WI38 (cell line): ENCODE data around the gene HTRA3.

Experiments
- H3K4me3 ChIP-seq: 2 replicates; pipeline ENCODE4 v1.5.1; 2011; ENCODE audit warnings: low read depth, mild to moderate bottlenecking, control low read depth, low read length
- TF ChIP-seq, protein P1 (sequence below): IDR thresholded peaks from 2 replicates; pipeline ENCODE4 v1.5.1; 2012; ENCODE audit warnings: low read depth, mild to moderate bottlenecking, control low read depth, low read length

Gene HTRA3

DNA sequence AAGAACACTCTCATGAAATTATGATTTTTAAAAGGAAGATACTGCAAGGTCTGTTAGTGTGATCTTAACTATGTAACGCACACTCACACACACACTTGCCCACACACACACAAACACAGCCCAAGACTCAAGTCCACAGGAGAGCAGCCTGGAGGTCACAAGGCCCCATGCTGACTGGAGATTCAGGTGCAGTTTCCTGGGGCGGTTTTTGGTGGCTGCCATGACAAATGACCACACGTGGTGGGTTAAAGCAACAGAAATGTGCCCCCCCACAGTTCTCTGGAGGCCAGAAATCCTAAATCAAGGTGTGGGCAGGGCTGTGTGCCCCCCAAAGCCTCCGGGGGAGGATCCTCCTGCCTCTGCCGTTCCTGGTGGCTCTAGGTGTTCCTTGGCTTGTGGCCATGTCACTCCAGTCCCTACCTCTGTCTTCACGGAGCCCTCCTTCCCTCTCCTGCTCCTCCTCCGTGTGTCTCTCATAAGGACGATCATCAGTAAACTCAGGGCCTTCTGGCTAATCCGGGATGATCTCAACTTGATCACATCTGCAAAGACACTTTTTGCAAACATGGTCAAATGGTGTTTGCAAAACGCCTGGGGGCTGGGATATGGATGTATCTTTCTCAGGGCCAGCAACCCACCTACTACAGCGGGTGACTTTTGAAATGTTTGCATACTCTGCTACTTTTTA lies 9.7 kb upstream of the HTRA3 start:
- no peak overlapping the region for H3K4me3 ChIP-seq
- TF ChIP-seq, protein P1, sequence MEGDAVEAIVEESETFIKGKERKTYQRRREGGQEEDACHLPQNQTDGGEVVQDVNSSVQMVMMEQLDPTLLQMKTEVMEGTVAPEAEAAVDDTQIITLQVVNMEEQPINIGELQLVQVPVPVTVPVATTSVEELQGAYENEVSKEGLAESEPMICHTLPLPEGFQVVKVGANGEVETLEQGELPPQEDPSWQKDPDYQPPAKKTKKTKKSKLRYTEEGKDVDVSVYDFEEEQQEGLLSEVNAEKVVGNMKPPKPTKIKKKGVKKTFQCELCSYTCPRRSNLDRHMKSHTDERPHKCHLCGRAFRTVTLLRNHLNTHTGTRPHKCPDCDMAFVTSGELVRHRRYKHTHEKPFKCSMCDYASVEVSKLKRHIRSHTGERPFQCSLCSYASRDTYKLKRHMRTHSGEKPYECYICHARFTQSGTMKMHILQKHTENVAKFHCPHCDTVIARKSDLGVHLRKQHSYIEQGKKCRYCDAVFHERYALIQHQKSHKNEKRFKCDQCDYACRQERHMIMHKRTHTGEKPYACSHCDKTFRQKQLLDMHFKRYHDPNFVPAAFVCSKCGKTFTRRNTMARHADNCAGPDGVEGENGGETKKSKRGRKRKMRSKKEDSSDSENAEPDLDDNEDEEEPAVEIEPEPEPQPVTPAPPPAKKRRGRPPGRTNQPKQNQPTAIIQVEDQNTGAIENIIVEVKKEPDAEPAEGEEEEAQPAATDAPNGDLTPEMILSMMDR = no peak

DNA sequence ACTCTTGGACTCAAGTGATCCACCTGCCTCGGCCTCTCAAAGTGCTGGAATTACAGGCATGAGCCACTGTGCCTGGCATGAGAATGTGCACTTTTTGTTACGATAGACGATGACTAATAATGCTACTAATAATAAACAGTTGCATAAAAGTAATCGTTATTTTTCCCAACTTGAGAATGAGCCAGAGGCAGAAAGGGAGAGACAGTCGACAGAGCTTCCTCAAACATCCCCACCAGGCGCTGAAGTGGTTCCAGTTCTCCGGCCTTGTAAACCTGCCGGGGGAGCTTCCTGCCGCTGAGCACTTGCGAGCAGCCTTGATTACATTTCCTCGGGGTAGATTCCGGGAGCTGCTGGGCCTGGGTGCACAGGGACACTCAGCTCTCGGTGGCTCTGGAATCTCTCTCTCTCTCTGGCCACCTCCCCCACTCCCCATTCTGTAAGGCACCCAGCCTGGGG lies 8.9 kb upstream of the HTRA3 start:
- TF ChIP-seq, protein P1 = no peak
- no peak overlapping the region for H3K4me3 ChIP-seq

DNA sequence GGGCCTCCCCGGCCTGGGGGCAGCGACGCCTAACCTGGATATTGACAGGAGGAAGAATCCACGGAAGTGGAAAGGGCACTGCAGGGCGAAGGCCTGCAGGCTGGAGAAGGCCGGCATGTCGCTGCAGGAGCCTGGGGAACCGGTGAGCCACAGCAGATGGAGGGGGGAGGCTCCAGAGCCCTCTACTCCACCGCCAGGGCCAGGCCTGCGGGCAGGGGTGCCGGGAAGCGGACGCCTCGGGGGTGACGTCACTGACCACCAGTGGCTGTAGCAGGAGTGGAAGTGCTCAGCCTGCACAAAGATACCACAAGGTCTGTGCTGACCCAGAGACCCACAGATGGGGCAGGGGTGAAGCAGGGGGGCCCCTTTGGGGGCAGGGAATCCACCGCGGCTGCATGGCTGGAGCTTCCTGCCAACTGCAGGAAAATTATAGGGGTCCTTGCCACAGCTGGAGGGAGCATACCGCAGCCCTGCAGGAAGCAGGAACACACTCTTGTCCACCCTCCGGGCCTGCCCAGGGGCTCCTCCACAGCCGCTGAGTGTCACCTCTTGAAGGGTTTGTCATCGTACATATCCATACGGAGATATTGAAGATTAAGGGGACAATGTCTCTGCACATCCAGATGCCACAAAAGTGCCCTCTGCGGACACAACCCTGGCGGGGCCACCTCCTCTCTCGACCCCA lies 7.6 kb upstream of the HTRA3 start:
- H3K4me3 ChIP-seq = no peak overlapping the region
- TF ChIP-seq, protein P1 = no peak

DNA sequence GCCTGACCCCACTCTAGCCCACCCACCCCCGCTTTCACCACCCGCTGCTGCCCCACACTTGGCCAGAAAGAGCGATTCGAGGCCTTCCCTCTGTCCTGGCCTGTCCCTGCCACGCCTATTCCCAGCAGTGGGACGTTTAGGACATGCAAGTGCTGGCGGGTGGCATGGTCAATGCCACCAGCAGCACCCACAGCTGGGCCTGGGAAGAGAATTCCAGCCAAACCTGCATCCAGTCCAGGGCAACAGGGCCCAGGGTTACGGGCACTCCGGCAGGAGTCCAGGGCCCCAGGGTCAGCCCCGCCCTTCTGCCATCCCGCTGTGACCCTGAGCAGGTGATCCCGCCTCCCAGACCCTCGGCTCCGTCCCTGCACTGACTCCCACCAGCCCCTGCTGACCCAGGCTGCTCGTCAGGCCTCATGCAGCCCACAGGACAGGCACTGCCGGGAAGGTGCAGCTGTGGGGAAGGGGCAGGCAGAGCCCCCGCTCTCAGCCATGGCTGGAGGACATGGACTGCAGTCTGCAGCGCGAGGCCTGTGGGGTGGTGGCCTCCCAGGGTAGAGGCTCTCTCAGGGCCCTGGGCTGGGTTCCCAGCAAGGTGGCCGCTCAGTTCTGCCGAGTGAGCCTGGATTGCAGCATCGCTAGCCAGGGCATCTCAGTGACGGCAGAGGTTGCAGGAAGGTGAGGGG lies 6.8 kb upstream of the HTRA3 start:
- TF ChIP-seq, protein P1 = no peak
- no peak overlapping the region for H3K4me3 ChIP-seq

DNA sequence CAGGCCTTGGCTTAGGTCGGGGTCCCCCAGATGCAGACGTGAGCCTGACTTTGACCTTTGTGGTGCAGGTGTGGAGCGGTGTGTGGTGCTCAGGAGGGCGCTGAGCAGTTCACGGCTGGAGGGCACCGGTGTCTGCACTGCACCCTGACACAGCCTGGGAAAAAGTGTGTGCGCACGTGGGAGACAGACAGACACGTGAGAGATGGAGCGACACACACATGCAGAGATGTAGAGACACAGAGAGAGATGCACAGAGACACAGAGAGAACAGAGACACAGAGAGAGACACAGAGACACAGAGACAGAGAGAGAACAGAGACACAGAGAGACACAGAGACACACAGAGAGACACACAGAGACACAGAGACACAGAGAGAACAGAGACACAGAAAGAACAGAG lies 6.2 kb upstream of the HTRA3 start:
- TF ChIP-seq, protein P1 = no peak
- H3K4me3 ChIP-seq = no peak overlapping the region

DNA sequence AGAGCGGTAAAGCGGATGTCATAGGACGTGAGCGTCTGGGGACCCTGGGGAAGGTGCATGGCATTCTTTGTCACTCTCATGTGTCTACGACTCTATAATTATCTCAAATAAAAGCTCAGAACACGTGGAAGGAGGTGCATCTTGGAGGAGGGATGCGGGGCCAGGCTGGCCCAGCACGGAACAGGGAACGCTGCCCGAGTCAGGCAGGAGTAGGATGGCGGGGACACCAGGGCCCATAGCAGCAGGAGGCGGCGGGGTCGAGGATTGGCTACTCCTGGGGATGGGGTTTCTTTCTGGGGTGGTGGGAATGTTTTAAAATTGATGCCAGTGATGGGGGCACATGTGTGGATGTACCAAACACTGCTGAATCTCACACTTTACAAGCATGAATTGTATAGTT lies 5.4 kb upstream of the HTRA3 start:
- no peak overlapping the region for H3K4me3 ChIP-seq
- TF ChIP-seq, protein P1 = no peak
